Esophagus squamous epithelium (tissue), 4 donors: ENCODE results near the gene DDX28.

ENCODE experiments used
- POLR2A ChIP-seq, 4 donors: fragments of 450-650 bp; IDR thresholded peaks; one replicate each; pipeline ENCODE4 v1.6.1; 2017; ENCODE audit warnings: antibody characterized with exemption in 4 of 4, mild to moderate bottlenecking in 4 of 4, moderate library complexity in 3 of 4
- TF ChIP-seq, protein P1 (sequence below), 6 experiments: fragments of 450-650 bp in 4 of 6; fragments of 200-600 bp in 2 of 6; sonication (generic) in 2 of 6; IDR thresholded peaks; one replicate each; pipeline ENCODE4 v1.5.1; 2016 to 2019; ENCODE audit warnings: antibody characterized with exemption in 6 of 6, mild to moderate bottlenecking in 4 of 6, moderate library complexity in 4 of 6

DNA sequence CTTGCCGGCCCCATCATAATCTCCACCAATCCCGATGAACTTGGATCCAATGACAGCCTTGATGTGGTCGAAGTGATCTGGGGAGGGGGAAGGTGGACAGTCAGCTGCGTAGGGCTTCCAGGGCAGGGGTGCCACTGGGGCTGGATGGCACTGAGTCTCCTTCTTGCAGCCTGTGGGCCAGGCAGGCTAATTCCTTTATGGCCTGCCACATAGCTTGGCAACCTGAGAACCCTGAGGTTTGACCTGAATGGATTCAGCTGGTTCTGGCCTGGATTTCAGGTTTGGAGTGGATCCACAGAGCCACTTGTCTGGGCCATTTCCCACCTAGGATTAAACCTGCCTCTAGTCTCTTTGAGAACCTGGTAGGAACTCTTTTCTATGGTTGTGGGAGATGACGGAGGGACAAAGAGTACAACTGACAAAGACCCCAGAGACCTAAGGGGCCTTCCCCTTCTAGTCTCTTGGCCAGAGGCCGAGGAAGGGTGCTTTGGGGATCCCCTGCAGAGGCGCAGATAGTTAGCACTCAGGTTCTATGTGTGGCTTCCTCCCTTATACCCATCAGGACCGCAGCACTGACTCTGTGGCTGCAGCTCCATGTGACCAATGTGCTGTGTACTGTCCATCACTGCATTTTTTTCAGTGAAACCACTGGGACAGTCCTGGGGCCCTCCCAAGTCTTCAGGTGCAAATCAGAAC, 33.6 kb downstream of the DDX28 start:
- TF ChIP-seq, protein P1, sequence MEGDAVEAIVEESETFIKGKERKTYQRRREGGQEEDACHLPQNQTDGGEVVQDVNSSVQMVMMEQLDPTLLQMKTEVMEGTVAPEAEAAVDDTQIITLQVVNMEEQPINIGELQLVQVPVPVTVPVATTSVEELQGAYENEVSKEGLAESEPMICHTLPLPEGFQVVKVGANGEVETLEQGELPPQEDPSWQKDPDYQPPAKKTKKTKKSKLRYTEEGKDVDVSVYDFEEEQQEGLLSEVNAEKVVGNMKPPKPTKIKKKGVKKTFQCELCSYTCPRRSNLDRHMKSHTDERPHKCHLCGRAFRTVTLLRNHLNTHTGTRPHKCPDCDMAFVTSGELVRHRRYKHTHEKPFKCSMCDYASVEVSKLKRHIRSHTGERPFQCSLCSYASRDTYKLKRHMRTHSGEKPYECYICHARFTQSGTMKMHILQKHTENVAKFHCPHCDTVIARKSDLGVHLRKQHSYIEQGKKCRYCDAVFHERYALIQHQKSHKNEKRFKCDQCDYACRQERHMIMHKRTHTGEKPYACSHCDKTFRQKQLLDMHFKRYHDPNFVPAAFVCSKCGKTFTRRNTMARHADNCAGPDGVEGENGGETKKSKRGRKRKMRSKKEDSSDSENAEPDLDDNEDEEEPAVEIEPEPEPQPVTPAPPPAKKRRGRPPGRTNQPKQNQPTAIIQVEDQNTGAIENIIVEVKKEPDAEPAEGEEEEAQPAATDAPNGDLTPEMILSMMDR (IDR thresholded peaks at IDR 0.05), result no peak
- no peak for TF ChIP-seq POLR2A (IDR thresholded peaks at IDR 0.05)
